Endothelial cell of hepatic sinusoid (primary cell): ENCODE results near the gene HERC3.

Experiments
- in situ Hi-C: cut with HindIII; loops from 2 replicates; pipeline ENCODE4 v1.10.0; 2017; ENCODE audit warnings: low sequenced_read_pairs

The HERC3 gene

GRCh38 chr4:88591787-88592599 is at the start of gene HERC3:
HERC3 (plus strand) TSS chr4:88592480; CDS start chr4:88605824, 13,344 bp downstream.
- in situ Hi-C loops = no loop called here

GRCh38 chr4:88549815-88550214 is 42.5 kb upstream of the HERC3 start:
- in situ Hi-C loops = no loop called here

GRCh38 chr4:88567591-88567990 is 24.7 kb upstream of the HERC3 start:
- in situ Hi-C loops = no loop called here

- in situ Hi-C loops = no loop called here
Measured at GRCh38 chr4:88570001-88570400, 22.3 kb upstream of the HERC3 start.

GRCh38 chr4:88573276-88573980 is 18.9 kb upstream of the HERC3 start:
- in situ Hi-C loops = no loop called here

GRCh38 chr4:88573995-88574394 is 18.3 kb upstream of the HERC3 start:
- in situ Hi-C loops = no loop called here

GRCh38 chr4:88575186-88575585 is 17.1 kb upstream of the HERC3 start:
- in situ Hi-C loops = no loop called here

- in situ Hi-C loops = no loop called here
Measured at GRCh38 chr4:88582493-88582892, 9.8 kb upstream of the HERC3 start.

- in situ Hi-C loops = no loop called here
Measured at GRCh38 chr4:88583631-88584470, 8.4 kb upstream of the HERC3 start.

GRCh38 chr4:88584471-88584900 is 7.8 kb upstream of the HERC3 start:
- in situ Hi-C loops = no loop called here

GRCh38 chr4:88585917-88586316 is 6.4 kb upstream of the HERC3 start:
- in situ Hi-C loops = no loop called here

- in situ Hi-C loops = no loop called here
Measured at GRCh38 chr4:88587306-88587705, 5.0 kb upstream of the HERC3 start.

- in situ Hi-C loops = no loop called here
Measured at GRCh38 chr4:88592600-88593448, 544 bp downstream of the HERC3 start.

GRCh38 chr4:88597970-88598660 is 5.8 kb downstream of the HERC3 start:
- in situ Hi-C loops = no loop called here

GRCh38 chr4:88599298-88599697 is 7.0 kb downstream of the HERC3 start:
- in situ Hi-C loops = no loop called here

GRCh38 chr4:88599714-88600113 is 7.4 kb downstream of the HERC3 start:
- in situ Hi-C loops = loop anchor here (5.0 kb wide), 2 partner anchors 43 to 78 kb away; no protein-coding TSS in a partner anchor

GRCh38 chr4:88600176-88600838 is 8.0 kb downstream of the HERC3 start:
- in situ Hi-C loops = loop anchor here (5.0 kb wide), 2 partner anchors 42 to 77 kb away; no protein-coding TSS in a partner anchor

- in situ Hi-C loops = loop anchor here (5.0 kb wide), 2 partner anchors 37 to 72 kb away; no protein-coding TSS in a partner anchor
Measured at GRCh38 chr4:88604978-88605678, 12.8 kb downstream of the HERC3 start.
